Panc1 (cell line): ENCODE measurements around the gene RWDD4.

Experiments used
- POLR2AphosphoS5 ChIP-seq: IDR thresholded peaks from 2 replicates; pipeline ENCODE4 v1.6.1; 2012; ENCODE audit warnings: mild to moderate bottlenecking, low read depth, low read length, moderate library complexity
- SIN3A ChIP-seq: IDR thresholded peaks from 2 replicates; pipeline ENCODE4 v1.6.1; 2012; ENCODE audit warnings: low read depth, mild to moderate bottlenecking, low read length, moderate library complexity, borderline replicate concordance; ENCODE audit not compliant: insufficient read depth
- TF ChIP-seq, protein P1 (sequence below), 2 experiments: IDR thresholded peaks; 2 replicates each; pipeline ENCODE4 v1.6.1; 2011 to 2012; ENCODE audit warnings: low read depth in 2 of 2, control low read depth in 1 of 2, low read length in 1 of 2, mild to moderate bottlenecking in 1 of 2, moderate library complexity in 1 of 2; ENCODE audit not compliant: insufficient read depth in 1 of 2
- TF ChIP-seq, protein P2 (sequence below): fragments of 450-650 bp; IDR thresholded peaks from 2 replicates; pipeline ENCODE4 v1.5.1; 2017; ENCODE audit warnings: mild to moderate bottlenecking

DNA sequence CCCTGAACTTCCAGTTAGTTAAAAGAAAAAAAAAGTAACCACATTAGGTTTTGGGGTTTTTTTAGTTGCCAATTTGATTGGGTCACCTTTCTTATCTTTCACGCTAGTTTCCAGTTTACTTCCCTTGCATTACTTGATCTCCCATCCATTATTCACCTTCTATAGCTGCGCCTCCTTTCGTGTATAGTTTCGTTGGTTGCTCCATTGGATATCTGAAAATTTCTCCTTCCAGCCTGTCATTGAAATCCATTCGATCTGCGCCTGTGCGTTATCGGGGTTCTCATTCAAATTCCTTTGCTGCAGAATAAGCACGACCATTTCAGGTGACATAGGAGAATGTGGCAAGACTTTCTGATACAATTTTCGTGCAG lies 872 bp upstream of the RWDD4 start:
- TF ChIP-seq, protein P1, sequence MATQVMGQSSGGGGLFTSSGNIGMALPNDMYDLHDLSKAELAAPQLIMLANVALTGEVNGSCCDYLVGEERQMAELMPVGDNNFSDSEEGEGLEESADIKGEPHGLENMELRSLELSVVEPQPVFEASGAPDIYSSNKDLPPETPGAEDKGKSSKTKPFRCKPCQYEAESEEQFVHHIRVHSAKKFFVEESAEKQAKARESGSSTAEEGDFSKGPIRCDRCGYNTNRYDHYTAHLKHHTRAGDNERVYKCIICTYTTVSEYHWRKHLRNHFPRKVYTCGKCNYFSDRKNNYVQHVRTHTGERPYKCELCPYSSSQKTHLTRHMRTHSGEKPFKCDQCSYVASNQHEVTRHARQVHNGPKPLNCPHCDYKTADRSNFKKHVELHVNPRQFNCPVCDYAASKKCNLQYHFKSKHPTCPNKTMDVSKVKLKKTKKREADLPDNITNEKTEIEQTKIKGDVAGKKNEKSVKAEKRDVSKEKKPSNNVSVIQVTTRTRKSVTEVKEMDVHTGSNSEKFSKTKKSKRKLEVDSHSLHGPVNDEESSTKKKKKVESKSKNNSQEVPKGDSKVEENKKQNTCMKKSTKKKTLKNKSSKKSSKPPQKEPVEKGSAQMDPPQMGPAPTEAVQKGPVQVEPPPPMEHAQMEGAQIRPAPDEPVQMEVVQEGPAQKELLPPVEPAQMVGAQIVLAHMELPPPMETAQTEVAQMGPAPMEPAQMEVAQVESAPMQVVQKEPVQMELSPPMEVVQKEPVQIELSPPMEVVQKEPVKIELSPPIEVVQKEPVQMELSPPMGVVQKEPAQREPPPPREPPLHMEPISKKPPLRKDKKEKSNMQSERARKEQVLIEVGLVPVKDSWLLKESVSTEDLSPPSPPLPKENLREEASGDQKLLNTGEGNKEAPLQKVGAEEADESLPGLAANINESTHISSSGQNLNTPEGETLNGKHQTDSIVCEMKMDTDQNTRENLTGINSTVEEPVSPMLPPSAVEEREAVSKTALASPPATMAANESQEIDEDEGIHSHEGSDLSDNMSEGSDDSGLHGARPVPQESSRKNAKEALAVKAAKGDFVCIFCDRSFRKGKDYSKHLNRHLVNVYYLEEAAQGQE (IDR thresholded peaks at IDR 0.05; ENCODE audit: insufficient read depth in 1 of 2, low read depth in 2 of 2, low read length in 1 of 2): no peak
- TF ChIP-seq, protein P2, sequence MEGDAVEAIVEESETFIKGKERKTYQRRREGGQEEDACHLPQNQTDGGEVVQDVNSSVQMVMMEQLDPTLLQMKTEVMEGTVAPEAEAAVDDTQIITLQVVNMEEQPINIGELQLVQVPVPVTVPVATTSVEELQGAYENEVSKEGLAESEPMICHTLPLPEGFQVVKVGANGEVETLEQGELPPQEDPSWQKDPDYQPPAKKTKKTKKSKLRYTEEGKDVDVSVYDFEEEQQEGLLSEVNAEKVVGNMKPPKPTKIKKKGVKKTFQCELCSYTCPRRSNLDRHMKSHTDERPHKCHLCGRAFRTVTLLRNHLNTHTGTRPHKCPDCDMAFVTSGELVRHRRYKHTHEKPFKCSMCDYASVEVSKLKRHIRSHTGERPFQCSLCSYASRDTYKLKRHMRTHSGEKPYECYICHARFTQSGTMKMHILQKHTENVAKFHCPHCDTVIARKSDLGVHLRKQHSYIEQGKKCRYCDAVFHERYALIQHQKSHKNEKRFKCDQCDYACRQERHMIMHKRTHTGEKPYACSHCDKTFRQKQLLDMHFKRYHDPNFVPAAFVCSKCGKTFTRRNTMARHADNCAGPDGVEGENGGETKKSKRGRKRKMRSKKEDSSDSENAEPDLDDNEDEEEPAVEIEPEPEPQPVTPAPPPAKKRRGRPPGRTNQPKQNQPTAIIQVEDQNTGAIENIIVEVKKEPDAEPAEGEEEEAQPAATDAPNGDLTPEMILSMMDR: no peak
- TF ChIP-seq POLR2AphosphoS5: no peak
- TF ChIP-seq SIN3A: no peak
